ENCODE results near the gene MBP. TPM values are rescaled to one million over a fixed set of nuclear protein-coding genes. Genes with fewer than 3 reads are reported as not detected.

MBP gene
- total RNA-seq, 2 experiments from 2014 or later: 46.0 to 53.9 TPM

DNA sequence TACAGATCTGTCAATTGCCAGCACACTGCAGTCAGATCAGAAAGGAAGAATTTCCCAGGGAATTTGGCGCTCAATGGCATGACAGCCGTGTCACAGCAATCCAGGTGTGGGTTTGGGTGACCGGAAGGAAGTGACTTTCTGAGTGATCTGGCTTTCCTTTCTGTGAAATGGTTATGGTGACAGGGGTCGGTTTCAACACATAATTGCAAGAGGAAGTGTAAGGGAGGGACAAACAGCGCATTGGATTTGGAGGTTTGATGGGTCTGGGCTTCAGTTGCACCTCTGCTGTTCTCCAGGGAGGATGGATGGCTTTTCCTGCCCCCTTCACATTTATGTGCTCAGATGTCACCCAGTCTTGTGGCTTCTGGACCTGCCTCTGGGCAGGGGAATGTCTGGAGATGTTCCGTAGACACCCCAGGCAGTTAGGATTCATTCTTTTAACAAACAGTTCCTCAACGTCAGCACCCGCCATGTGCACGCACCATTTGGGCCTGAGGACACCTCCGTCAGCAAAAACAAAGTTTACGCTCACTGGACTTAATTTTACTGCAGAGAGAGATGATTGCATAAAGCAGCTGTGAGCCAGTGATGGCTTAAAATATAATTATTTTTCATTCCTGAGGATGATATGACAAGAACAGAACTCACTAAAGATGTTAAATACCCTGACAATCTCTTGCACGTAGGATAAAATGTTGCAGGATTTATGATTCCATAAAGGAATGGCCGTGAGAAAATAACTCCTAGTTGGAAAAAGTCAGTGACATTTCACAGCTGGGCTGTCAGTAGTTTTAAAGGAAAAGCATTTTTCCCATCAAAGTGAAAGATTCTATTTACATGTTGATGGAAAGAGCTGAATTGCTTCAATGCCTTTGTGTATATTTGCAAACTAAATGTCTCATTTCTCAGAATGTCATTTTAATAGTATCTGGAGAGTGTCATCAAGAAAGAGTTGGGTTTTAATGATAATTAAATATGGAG, 36.9 kb downstream of the MBP start:
- ChIA-PET CTCF (interaction anchor here (1.1 to 1.7 kb wide), 4 partner anchors 10 to 292 kb away, joined by 3 to 6 read pairs (median 4); no protein-coding TSS in a partner anchor), POLR2A (no interaction called here)

DNA sequence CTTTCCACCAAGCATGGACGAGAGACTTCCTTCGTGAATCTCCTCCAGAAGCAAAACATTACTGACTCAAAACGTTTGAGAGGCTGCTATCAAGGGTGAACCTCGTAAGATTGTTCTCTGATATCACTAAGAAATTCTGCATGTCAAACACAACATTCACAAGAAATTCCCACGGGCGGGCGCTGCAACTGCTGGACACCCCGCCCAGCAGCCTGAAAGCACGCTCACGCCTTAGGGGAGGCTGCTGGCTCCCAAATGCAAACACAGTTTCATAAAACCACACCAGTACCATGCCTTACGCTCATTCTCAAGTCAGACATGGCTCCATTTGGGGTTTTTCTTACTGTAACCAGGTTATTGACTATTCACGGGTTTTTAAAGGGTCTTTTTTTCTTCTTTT, 39.0 kb downstream of the MBP start:
- ChIA-PET POLR2A (no interaction called here), CTCF (no interaction called here)

DNA sequence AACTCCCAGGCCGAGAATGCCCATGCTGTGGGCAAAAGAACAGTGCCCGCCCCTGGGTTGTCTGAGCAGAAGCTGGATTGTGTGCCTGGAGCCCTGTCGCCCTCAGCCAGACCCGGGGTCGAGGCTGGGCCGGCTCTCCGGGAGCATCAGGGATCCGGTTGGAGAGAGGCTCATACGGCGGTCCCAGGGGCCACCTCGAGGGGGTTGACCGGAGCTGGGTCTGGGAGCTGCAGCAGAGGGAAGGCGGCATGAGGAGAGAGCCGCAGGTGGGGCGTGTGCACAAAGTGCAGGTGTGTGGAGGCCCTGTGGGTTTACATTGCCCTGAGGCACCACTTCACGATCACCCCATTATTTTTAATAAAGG, 39.5 kb downstream of the MBP start:
- ChIA-PET CTCF (no interaction called here), POLR2A (no interaction called here)

DNA sequence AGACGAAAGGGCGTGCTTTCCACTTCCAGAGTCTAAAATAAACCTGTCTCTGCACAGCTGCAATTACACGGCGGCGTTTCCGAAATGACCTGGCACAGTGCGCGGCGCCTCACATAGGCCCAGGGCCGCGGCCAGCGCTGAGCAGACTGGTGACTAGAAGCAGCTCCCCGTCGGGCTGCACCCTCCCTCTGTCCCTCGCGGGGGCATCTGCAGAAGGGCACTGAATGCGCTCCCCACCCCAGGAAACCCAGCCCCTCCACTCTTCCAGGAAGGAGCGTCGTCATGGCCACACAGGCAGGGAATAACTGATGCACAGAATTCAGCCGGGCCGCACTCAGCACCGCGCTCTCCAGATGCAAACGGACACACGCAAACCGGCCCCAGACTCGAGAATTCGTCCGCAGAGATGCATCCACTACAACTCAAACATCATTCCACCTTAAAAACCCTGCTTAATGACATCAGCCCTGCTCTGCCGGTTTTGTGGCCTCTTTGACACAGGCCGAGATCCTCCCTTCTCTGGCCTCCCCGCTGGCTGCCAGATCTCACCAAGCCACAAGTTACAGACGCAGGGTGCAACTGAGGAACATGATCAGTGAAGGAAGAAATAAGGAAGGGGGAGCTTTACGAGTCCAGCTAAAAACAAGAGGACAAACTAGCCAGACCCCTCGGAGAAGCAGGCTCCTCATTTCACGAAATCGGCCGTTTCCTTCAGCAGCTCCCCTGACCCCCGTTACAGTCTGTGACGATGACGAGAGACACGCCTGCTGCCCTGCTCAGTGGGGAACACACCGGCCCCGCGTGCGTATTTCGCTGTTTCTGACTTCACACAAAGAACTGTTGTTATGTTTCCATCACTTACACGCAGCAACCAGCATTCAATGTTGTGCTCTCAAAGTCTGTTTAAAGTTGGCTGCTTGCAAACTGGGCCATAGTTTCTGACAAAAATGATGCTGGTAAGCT, 40.2 kb downstream of the MBP start:
- ChIA-PET POLR2A (no interaction called here), CTCF (interaction anchor here (0.8 kb wide), 1 partner anchor 16 kb away, joined by 3 read pairs; no protein-coding TSS in a partner anchor)

- POLR2A ChIA-PET: no interaction called here
These were observed 41.2 kb downstream of the MBP start for GRCh38 chr18:77091366-77091765.

GRCh38 chr18:77090546-77091174, 41.9 kb downstream of the MBP start:
- POLR2A ChIA-PET: no interaction called here
- CTCF ChIA-PET: no interaction called here

More at GRCh38 chr18:77091366-77091765, 41.2 kb downstream of the MBP start:
- CTCF ChIA-PET: no interaction called here

GRCh38 chr18:77089723-77090285, 42.8 kb downstream of the MBP start:
- ChIA-PET POLR2A (interaction anchor here (0.7 kb wide), 1 partner anchor 43 kb away, joined by 4 read pairs; the partner anchor contains the start of gene MBP), CTCF (no interaction called here)

DNA sequence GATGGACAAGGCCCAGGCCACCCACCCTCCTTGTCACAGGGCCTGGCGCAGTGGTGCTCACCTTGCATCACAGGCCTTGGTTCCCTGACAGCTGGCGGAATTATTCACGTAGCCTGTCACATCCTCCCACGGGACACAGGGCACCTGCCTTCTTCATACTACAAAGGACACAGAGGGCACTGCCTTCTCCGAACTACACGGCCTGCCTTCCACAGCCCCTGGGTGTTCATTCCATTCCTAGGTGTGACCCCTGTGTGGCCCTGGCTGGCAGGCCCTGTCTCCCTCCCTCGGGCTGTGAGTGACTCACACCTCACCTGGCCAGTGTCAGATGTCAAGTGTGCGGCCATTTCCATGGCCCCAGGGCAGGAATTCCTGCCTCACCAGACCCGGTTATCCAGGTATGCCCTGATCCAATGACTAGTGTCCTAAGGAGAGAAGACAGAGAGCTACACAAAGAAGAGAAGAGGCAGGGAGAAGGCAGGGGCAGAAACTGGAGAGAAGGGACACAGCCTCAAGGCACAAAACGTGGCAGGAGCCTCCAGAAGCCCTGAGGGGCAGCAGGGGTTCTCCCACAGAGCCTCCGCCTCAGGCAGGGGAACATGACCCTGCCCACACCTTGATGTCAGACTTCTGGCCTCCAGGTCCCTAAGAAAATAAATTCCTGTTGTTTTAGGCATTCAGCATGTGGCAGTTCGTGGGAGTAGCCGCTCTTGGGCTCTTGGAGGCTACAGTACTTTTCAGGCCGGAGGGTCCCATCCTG, 43.4 kb downstream of the MBP start:
- CTCF ChIA-PET: no interaction called here
- POLR2A ChIA-PET: interaction anchor here (0.7 kb wide), 1 partner anchor 43 kb away, joined by 4 read pairs; the partner anchor contains the start of gene MBP

GRCh38 chr18:77087393-77088141, 45.0 kb downstream of the MBP start:
- ChIA-PET CTCF (no interaction called here), POLR2A (no interaction called here)

GRCh38 chr18:77086656-77087392, 45.8 kb downstream of the MBP start:
- CTCF ChIA-PET: interaction anchor here (0.7 kb wide), 1 partner anchor 16 kb away, joined by 3 read pairs; no protein-coding TSS in a partner anchor
- POLR2A ChIA-PET: interaction anchor here (0.6 kb wide), 1 partner anchor 20 kb away, joined by 3 read pairs; no protein-coding TSS in a partner anchor

DNA sequence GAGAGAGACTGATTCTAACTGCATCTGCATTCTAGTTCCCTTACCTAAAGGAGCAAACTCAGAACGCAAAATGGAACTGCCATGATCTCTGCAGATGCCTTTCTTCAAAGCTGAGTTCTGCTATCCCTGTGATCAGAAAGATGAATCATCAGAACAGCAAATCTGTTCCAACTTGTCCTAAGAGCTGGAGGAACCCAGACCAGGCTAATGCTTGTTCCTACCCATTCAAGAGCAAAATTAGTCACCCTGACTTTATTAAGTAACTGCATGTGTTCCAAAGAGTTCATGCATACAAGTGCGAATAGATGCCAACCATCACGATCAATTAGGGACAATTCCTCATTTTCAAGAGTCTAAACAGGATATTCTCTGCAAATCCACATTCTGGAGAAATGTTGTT, 46.5 kb downstream of the MBP start:
- ChIA-PET POLR2A (no interaction called here), CTCF (interaction anchor here (2.3 kb wide), 1 partner anchor 36 kb away, joined by 6 read pairs; no protein-coding TSS in a partner anchor)

DNA sequence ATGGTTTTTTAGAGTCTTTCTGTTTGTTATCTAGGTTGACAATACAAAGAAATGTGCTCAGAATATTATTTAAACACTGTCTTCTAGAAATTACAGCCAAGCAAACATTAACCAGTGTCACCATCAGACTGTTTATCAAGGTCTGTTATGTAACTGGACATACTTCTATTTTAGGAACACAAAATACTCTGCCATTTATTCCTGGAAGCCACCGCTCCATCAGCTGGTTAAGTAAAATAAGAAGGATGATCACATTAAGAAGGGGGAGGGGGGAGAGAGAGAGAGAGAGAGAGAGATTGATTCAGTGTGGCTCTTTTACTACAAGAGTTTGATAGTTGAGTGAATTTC, 47.9 kb downstream of the MBP start:
- ChIA-PET CTCF (interaction anchor here (1.7 to 2.3 kb wide), 3 partner anchors 11 to 37 kb away, joined by 3 to 6 read pairs (median 4); no protein-coding TSS in a partner anchor), POLR2A (interaction anchor here (1.0 kb wide), 1 partner anchor 17 kb away, joined by 3 read pairs; no protein-coding TSS in a partner anchor)

DNA sequence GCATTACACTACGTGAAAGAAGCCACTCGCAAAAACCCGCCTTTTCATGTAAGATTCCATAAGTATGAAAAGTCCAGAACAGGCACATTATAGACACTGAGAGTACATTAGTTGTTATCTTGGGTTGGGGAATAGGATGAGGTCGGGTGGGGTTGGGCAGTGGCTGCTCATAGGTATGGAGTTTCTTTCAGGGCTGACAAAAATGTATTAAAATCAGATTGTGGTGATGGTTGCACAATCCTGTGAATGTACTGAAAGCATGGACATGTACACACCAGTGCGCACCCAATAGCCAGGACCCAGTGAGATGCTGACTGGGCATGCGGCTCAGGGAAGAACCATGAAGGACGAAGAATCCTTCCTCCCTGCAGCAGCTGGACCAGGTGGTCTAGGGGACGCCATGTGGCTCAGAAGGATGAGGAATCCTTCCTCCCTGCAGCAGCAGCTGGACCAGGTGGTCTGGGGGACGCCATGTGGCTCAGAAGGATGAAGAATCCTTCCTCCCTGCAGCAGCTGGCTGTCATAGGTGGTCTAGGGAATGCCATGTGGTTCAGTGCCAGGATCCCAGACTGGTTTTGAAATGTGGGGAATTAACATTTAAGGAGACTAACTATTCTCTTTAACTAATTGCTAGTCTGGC, 50.1 kb downstream of the MBP start:
- CTCF ChIA-PET: no interaction called here
- POLR2A ChIA-PET: interaction anchor here (0.7 kb wide), 1 partner anchor 100 kb away, joined by 6 read pairs; no protein-coding TSS in a partner anchor

DNA sequence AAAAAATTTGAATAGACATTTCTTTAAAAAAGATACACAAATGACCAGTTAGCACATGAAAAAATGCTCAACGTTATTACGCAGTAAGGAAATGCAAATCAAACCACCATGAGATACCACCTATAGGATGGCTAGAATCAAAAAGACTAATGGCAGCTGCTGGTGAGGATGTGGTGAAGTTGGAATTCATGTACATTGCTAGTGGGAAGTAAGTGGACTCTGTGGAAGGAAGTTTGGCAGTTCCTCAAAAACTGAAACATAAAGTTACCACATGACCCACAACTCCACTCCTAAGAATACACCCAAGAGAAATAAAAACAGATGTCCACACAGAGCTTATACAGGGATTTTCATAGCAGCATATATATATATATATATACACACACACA, 51.2 kb downstream of the MBP start:
- POLR2A ChIA-PET: no interaction called here
- CTCF ChIA-PET: no interaction called here

DNA sequence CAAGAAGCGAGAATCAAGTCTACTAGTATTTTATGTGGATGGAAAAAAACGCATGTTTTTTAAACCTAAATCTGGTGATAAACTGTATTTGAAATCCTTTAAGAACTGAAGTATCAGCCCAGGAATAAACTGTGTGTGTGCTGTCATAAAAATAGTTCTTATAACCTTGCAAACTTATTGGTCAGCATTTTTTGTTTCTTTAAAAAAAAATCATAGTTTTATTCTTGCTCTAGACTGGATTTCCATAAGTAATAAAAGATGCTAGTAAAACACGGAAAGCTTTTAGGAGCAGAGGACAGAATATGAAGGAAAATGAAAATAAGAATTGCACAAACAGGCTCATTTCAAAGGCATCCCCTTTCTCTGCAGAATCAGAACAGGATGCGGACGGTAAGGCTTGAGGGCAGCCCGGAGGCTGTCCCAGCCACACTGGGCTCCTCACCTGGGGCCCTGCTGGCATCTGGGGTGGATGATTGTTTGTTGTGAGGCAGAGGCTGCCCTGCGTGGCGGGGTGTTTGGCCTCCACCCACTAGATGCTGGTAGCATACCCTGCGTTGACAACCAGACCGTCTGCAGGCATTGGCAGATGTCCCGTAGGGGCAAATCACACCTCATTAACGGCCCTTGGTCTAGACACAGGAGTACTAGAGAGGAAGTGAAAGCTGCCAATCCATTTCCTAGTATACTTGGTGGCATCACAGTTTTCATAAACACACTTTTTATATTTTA, 52.5 kb downstream of the MBP start:
- ChIA-PET CTCF (no interaction called here), POLR2A (no interaction called here)

DNA sequence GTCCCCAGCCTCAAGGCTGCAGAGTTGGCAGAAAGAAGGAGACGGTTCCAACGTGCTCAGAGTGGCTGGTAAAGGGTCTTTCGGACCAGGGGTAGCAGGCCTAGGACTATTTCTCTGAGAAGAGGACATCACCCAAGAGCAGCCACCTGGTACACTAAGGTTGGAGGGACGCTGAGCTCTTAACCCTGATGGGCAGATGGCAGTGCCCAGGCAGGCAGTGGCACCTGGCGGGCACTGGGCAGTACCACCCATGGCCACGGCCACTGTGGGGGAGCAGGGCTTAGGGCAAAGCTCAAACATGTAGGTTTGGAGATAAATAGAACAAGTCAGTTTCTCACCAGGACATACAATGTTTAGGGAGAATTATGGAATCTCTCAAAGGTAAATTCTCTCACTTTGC, 53.5 kb downstream of the MBP start:
- ChIA-PET CTCF (interaction anchor here (0.7 to 1.6 kb wide), 3 partner anchors 10 to 51 kb away, joined by 3 read pairs; no protein-coding TSS in a partner anchor), POLR2A (no interaction called here)

Data from activated CD8-positive, alpha-beta memory T cell treated with anti-CD3 and anti-CD28 coated beads for 36 hours (primary cell).